GM13977 (cell line): ENCODE data around the gene BSN.

Experiments
- DNase-seq: peaks from one replicate; pipeline ENCODE4 v3.0.0; 2012; ENCODE audit warnings: low spot score
- CTCF ChIP-seq: IDR thresholded peaks from 2 replicates; pipeline ENCODE4 v1.5.1; 2012; ENCODE audit warnings: mild to moderate bottlenecking, control low read depth; ENCODE audit not compliant: insufficient read depth; ENCODE audit errors: extremely low read depth, missing control alignments
- in situ Hi-C: fragments of 300-500 bp; cut with MboI; formaldehyde crosslinking; loops from one replicate; pipeline ENCODE4 v1.12.0; 2022; ENCODE audit warnings: low sequenced_read_pairs, low pct_unique_long_range_greater_than_20kb, mixed read lengths, inconsistent platforms; ENCODE audit not compliant: unreplicated experiment

The BSN gene

DNA sequence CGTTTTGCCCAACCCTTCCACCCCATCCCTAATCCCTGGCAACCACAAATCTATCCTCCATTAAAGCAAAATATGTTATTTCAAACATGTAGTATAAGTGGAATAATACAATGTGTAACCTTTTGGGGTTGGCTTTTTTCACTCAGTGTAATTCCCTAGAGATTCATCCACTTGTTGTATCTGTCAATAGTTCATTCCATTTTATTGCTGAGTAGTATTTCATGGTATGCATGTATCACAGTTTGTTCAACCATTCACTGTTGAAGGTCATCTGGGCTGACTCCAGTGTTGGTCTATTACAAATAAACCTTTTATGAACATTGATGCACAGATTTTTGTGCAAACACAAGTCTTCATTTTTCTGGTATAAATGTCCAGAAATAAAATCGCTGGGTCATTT is 38.8 kb downstream of the BSN start:
- in situ Hi-C loops: no loop called here
- no peak for DNase-seq
- no peak for TF ChIP-seq CTCF

GRCh38 chr3:49600781-49601180 is 46.5 kb downstream of the BSN start:
- DNase-seq: no peak
- in situ Hi-C loops: no loop called here
- no peak for TF ChIP-seq CTCF

- no peak for TF ChIP-seq CTCF
- DNase-seq: no peak
- in situ Hi-C loops: no loop called here
Measured at GRCh38 chr3:49601358-49602048, 47.2 kb downstream of the BSN start.

- no peak for DNase-seq
- no peak for TF ChIP-seq CTCF
- in situ Hi-C loops: no loop called here
Measured at GRCh38 chr3:49602049-49602554, 47.8 kb downstream of the BSN start.

- DNase-seq: no peak
- no peak for TF ChIP-seq CTCF
- in situ Hi-C loops: no loop called here
Measured at GRCh38 chr3:49602877-49603411, 48.7 kb downstream of the BSN start.

- DNase-seq: no peak
- in situ Hi-C loops: no loop called here
- TF ChIP-seq CTCF: no peak
Measured at GRCh38 chr3:49606427-49606826, 52.1 kb downstream of the BSN start.

DNA sequence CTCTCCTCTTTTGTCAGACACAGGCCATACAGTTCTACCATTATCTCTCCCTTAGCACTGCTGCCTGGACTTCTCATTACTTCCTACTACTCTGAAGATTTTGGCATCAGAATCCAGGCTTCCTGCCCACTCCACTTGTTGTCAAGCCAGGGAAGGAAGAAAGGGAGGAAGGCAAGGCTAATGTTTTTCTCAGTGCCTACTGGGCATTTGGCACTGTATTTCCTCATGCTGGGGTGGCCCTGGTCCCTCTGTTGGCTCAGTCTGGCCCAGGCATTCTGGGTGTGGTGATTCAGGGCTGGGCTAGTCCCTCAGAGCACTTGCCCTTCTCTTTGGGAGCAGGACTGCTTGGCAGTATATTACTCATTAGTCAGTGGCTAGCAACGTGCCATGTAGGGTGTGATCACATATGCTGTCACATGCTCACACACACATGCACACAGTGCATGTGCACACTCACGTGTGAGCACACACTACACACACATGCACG is 52.9 kb downstream of the BSN start:
- no peak for TF ChIP-seq CTCF
- in situ Hi-C loops: no loop called here
- no peak for DNase-seq
